PFSK-1 (cell line): ENCODE measurements around the gene USHBP1.

Experiments used
- POLR2AphosphoS5 ChIP-seq: IDR thresholded peaks from 2 replicates; pipeline ENCODE4 v1.6.1; 2012; ENCODE audit warnings: low read depth, mild to moderate bottlenecking, control low read depth, low read length, moderate library complexity
- TAF1 ChIP-seq: IDR thresholded peaks from 2 replicates; pipeline ENCODE4 v1.6.1; 2012; ENCODE audit warnings: low read length, control low read depth, borderline replicate concordance; ENCODE audit not compliant: insufficient read depth
- TF ChIP-seq, protein P1 (sequence below), 2 experiments: IDR thresholded peaks; 2 replicates each; pipeline versions ENCODE4 v1.6.1 to v1.8.0; 2011 to 2012; ENCODE audit warnings: low read depth in 2 of 2, low read length in 2 of 2, control low read depth in 1 of 2, inconsistent platforms in 1 of 2, mild to moderate bottlenecking in 1 of 2, moderate library complexity in 1 of 2; ENCODE audit not compliant: insufficient read depth in 1 of 2

DNA sequence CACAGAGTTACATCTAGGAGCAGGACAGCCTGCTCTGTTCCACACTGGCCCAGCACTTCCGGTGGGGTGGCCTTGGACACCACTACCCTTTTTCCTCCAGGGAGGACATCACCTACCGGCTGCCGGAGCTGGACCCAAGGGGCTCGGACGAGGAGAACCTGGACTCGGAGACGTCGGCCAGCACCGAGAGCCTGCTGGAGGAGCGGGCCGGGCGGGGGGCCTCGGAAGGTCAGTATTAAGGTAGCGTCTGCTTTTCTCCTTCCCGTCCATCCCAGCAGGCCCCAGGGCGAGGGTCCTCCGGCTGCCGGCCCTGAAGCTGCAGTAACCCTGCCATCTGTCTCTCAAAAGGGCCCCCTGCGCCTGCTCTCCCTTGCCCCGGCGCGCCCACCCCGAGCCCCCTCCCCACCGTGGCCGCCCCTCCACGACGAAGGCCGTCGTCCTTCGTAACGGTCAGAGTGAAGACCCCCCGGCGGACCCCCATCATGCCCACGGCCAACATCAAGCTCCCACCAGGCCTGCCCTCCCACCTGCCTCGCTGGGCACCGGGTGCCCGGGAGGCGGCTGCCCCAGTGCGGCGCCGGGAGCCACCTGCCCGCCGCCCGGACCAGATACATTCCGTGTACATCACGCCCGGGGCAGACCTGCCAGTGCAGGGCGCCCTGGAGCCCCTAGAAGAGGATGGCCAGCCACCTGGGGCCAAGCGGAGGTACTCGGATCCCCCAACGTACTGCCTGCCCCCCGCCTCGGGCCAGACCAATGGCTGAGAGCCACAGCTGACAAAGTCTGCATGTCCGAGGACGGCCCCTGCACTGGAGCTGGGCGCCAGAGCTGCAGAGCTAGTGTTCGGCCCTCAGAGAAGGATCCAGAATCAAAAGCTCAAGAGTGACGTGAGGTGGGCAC, 52.7 kb downstream of the USHBP1 start:
- no peak for TF ChIP-seq POLR2AphosphoS5
- TF ChIP-seq TAF1, result no peak
- TF ChIP-seq, protein P1, sequence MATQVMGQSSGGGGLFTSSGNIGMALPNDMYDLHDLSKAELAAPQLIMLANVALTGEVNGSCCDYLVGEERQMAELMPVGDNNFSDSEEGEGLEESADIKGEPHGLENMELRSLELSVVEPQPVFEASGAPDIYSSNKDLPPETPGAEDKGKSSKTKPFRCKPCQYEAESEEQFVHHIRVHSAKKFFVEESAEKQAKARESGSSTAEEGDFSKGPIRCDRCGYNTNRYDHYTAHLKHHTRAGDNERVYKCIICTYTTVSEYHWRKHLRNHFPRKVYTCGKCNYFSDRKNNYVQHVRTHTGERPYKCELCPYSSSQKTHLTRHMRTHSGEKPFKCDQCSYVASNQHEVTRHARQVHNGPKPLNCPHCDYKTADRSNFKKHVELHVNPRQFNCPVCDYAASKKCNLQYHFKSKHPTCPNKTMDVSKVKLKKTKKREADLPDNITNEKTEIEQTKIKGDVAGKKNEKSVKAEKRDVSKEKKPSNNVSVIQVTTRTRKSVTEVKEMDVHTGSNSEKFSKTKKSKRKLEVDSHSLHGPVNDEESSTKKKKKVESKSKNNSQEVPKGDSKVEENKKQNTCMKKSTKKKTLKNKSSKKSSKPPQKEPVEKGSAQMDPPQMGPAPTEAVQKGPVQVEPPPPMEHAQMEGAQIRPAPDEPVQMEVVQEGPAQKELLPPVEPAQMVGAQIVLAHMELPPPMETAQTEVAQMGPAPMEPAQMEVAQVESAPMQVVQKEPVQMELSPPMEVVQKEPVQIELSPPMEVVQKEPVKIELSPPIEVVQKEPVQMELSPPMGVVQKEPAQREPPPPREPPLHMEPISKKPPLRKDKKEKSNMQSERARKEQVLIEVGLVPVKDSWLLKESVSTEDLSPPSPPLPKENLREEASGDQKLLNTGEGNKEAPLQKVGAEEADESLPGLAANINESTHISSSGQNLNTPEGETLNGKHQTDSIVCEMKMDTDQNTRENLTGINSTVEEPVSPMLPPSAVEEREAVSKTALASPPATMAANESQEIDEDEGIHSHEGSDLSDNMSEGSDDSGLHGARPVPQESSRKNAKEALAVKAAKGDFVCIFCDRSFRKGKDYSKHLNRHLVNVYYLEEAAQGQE (IDR thresholded peaks at IDR 0.05; ENCODE audit: insufficient read depth in 1 of 2, low read depth in 2 of 2, low read length in 2 of 2), result no peak
